NCI-H187 (cell line): ENCODE data around the gene ARMC9.
"Not testable (repeated sequence)": the region's sequence is repeated elsewhere in the genome, so short reads cannot be mapped to it uniquely, and the experiment has no call there.

ENCODE experiments used
- DNase-seq, 2 experiments: peaks; one replicate each; lab custom pipeline; 2025; lab: John Stamatoyannopoulos, UW

Gene ARMC9

DNA sequence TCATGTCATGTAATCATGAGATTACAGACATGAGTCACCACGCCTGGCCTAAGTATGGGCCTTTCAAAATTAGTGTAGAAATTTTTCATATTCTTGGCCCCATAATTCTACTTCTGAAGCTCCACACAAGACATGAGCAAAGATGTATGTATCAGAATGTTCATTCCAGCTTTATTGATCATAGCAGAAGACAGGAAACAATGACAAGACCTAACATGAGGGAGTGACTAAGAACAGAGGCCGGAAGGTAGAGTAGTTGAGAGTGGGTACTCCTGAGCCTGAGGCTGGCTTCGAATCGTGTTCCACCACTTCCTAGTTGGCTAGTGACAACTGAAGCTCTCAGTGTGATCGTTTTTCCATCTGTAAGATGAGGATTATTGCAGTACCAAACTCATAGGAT, 89.3 kb downstream of the ARMC9 start:
- DNase-seq: no peak

DNA sequence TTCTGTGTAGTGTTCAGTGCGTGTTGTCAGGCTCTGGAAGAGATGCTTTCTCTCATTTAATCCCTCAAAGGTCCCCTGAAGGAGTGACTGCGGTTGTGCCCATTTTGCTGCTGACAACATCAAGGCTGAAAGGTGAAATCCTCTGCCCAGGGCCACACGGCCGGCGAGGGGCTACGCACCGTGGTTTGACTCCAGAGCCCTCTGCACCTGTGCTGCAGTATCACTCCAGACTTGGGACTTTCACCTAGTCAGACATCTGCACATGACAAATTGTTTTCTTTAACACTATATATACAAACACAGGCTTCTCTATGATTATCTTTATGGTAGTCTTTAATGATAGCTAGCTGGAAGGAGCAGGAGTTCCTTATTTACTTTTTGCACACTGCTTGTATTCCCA, 90.2 kb downstream of the ARMC9 start:
- DNase-seq: no peak

GRCh38 chr2:231290321-231291015, 92.0 kb downstream of the ARMC9 start:
- DNase-seq: no peak

- DNase-seq: no peak
Measured at GRCh38 chr2:231292472-231293134, 94.2 kb downstream of the ARMC9 start.

GRCh38 chr2:231293163-231293562, 94.7 kb downstream of the ARMC9 start:
- no peak for DNase-seq

- no peak for DNase-seq
Measured at GRCh38 chr2:231294116-231294515, 95.7 kb downstream of the ARMC9 start.

DNA sequence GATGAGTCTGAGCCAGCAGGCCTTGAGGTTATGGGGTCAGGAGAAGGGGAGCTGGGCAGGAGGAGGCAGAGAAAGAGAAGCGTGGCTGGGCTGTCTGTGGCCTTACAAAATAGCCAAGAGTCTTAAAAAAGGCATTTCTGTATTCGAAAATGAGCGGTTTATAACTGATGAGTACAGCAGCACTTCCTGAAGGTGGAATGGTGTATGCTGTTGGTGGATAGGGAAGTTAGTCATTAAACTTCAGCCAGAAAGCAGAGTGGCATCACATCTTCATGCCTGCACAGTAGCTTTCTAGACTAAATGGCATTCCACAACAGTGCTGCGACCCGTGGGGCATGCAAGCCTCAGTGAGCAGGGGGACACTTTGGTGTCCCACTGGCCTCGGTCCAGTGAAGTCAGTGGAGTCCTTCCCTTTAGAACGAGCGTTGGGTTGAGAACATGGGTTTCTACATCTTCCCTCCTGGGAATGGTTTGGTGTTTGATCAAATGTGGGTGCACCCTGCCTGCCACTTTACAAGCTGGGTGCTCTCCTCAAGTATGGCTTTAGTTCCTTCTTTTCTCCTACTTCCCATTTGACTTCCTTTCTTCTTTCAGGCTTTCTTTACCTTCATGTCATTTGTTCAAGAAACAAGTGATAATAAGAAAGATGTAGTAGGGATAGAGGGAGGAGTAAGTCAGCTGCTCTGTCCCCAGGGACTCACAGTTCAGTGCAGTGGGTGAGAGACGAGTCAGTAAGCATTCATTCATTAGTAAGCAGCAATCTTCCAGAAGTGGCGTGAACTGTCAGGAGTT, 96.3 kb downstream of the ARMC9 start:
- no peak for DNase-seq

GRCh38 chr2:231295363-231295655, 96.9 kb downstream of the ARMC9 start:
- no peak for DNase-seq

- DNase-seq: no peak
Measured at GRCh38 chr2:231296401-231296974, 98.1 kb downstream of the ARMC9 start.

DNA sequence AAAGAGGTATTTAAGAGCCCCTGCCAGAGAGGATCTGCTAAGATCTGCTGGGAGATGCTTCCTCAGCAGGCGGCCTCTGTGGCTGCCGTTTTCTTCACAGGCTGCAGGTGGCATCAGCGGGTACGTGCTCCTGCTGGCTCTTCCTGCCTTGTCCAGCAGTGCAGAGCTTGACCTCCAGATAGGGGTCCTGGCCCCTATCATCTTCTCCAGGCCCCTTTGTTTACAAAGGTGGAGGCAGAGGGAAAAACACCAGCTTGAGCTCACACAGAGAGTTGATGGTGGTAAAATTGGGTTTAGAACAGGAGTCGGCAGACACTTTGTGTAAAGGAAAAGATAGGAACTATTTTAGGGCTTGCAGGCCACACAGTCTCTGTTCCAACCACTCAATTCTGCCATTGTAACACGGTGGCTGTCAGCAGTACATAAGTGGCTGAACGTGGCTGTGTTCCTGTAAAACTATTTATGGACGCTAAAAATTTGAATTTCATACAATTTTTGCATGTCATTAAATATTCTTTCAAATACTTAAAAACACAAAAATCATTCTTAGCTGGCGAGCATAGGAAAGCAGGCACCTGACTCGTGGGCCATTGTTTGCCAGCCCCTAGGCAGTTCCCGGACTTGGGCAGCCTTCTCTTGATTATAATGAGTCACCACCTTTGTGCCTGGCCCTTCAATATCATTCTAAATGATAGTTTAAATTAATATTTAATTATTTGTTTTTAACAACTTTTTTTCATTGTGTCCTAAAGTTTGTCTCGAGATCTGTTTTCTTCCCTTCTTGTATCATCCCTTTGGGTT, 98.9 kb downstream of the ARMC9 start:
- no peak for DNase-seq

DNA sequence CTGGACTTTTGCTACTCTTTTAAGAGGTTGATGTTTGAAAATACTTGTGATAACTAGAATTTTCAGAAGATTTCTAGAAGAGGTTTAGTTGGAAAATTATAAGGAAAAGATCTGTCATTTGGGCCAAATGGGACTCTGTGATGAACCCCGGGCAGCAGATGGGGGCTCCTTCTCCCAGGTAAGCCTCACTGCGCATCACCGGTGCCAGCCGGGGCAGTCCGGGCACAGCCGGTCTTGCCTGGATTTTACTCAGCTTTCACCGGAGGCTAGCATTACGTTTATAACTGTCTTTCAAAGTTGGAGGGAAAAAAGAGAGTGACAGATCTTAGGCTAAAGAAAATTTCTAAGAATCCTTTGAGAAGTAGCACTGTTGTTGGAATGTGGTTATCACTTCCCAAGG, 99.7 kb downstream of the ARMC9 start:
- DNase-seq: no peak

DNA sequence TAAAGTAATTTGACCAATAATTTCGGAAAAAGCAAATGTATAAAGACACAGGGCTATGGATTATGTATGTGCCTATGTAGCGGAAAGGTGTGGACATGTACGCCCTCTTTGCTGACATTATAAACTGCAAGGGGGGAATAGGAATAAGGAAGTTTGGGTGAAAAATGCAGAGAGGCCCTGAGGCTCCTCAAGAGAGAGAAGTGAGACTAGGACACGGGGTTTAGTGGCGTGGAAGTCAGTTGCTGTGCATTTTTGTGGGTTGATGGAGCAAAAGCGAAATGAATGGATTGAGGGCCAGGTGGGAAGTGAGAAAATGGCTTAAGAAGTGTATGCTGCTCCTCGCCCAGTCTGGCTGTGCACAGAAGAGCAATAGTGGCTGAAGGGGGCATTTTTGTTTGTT, 100.8 kb downstream of the ARMC9 start:
- DNase-seq: no peak

- DNase-seq: no peak
Measured at GRCh38 chr2:231300020-231300721, 101.7 kb downstream of the ARMC9 start.

- no peak for DNase-seq
Measured at GRCh38 chr2:231300722-231301076, 102.3 kb downstream of the ARMC9 start.

GRCh38 chr2:231304259-231304658, 105.8 kb downstream of the ARMC9 start:
- not testable (repeated sequence) for DNase-seq

DNA sequence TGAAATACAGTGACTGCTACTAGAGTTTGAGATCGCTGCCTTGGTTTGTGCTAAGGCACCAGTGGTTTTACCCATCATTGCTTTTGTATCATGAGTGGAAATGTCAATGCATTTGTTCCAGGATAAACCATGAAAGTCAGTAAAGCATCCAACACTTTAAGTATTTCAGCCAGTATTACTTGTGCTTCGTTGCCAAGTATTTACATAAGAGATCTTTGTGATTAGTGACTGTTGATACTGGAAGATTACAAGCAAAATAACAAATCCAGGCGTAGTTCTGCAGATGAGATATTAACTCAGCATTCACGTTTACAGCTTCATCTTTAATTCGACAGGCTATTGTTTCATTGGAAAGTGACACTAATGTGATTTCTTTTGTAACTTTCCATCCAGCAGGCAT, 106.8 kb downstream of the ARMC9 start:
- DNase-seq: no peak

DNA sequence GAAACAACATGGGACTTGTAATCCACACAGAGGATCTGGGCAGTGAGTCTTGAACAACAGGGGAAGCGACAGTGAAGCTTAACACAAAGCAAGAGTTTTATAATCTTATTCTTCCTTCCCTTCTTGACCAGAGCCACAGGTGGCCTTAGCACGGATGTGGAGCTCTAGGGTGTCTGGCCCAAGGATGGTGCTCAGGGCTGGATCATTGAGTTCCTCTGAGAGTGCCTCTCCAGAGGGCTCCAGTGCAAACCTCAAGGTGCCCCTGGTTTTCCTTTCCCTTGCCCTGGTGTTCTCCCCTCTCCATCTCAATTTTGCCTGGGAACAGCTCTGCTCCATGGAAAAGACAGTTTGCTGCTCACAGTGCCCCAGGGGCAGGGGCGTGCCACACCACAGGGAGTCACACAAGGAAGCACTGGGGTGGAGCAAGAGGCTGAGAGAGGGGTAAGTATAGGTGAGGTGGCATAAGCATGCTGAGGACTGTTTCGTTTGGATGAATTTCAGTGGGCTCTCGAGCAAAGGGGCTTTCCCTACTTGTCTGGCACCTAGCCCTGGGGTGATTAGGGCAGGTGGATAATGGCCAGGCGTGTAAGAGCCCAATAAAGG, 108.5 kb downstream of the ARMC9 start:
- no peak for DNase-seq

DNA sequence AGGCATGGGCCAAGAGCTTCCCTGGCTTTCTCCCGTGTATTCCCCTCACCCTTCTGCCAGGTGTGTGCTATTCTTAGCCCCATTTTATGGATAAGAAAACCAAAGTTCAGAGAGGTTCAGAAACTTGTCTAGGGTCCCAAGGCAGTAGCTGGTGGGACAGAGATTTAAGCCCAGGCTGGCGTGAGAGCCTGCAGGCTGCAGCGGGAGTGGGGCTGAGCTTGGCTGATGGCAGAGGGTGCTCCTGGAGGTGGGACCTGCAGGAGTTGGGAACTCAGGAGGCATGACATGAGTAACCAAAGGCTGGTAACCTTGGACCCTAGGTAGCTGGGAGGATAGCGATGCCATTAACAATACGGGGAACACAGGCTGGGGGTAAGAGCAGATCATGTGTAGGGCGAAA, 109.8 kb downstream of the ARMC9 start:
- no peak for DNase-seq

DNA sequence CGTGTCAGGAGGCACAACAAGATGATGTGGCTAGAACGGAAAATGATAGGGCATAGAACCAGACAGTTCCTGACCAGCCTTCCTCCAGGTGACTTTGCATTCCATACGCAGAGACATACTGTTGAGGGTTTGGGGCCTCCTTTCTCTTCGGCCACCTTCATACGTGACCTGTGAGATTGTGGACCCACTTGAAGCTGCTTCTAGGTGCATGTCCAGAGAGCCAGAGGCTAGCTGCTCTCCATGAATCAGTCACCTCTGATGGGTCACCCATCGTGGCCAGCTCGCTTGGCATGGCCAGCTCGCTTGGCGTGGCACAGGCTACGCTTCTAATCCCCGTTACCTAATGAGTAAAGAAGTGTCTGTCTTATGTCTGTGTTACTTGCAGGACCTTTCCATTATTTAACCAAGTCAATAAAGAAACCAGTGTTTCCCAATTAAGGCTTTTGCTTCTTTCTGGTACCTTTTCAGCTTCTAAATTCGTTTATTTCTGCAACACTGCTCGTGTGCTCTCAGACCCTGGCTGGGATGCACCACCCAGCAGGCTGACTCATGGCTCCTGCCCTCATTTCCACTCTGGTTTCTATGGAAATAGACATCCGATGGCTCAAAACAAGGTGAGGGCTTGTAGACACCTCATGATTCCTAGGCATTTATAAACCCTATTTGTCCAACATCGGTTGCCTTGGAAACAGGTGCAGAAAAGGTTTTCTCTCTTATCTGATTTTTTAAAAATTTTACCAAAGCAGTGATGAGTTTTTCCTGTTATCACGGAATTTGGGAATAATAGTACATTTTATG, 110.4 kb downstream of the ARMC9 start:
- DNase-seq: no peak

DNA sequence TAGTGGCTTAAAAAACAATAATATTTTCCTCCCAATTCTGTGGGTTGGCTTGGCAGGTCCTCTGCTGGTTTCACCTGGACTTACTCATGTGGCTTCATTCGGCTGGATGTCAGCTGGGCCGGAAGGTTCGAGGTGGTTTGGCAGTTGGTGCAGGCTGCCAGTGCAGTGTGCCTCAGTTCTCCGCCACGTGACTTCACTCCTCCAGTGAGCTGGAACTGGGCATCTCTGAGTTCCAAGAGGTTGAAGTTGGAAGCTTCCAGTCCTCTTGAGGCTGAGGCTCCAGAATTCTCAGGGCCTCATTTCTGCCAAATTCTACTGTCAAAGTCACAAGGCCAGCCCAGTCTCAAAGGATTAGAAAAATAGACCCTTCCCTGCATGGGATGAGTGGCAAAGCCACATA, 113.6 kb downstream of the ARMC9 start:
- DNase-seq: no peak
